Left ventricle myocardium inferior (tissue), 1 donor: ENCODE measurements around the gene PPP2R2B. TPM values are rescaled to one million over a fixed set of nuclear protein-coding genes. Genes with fewer than 3 reads are reported as not detected.

ENCODE experiments used
- DNase-seq: peaks from one replicate; pipeline ENCODE4 v3.0.0-alpha.2; 2020
- H3K27ac ChIP-seq: fragments of 200-600 bp; replicated peaks from 2 replicates; pipeline ENCODE4 v1.8.0; 2021
- H3K27me3 ChIP-seq: fragments of 200-600 bp; 2 replicates; pipeline ENCODE4 v1.8.0; 2021; ENCODE audit warnings: low read depth
- H3K36me3 ChIP-seq: fragments of 200-600 bp; 2 replicates; pipeline ENCODE4 v1.8.0; 2021
- H3K4me1 ChIP-seq: fragments of 200-600 bp; 2 replicates; pipeline ENCODE4 v1.8.0; 2021
- H3K4me3 ChIP-seq: fragments of 200-600 bp; 2 replicates; pipeline ENCODE4 v1.8.0; 2021; ENCODE audit warnings: mild to moderate bottlenecking, moderate library complexity
- H3K9me3 ChIP-seq: fragments of 200-600 bp; replicated peaks from 2 replicates; pipeline ENCODE4 v1.8.0; 2021
- intact Hi-C: fragments of 100-400 bp; cut with micrococcal nuclease; formaldehyde crosslinking; loops from one replicate; pipeline ENCODE4 v1.11.0; 2022
- total RNA-seq: library from RNA; stranded (reverse); fragmentation: NEBNext Ultra II Directional; extraction: Animal tissue kit (Norgen Biotek cat#: 25700); gene quantifications from one replicate; pipeline ENCODE4 v1.2.1, GENCODE V29; 2021
- TF ChIP-seq, protein P1 (sequence below): fragments of 200-600 bp; IDR thresholded peaks from 2 replicates; pipeline ENCODE4 v1.8.0; 2021; ENCODE audit warnings: antibody characterized with exemption, mild to moderate bottlenecking, borderline replicate concordance
- donor health status: DM: no; HTN: yes; CAD: no; lungs with severe emphysema.

PPP2R2B gene
- total RNA-seq, 1 donor from 2014 or later: 0.11 TPM

DNA sequence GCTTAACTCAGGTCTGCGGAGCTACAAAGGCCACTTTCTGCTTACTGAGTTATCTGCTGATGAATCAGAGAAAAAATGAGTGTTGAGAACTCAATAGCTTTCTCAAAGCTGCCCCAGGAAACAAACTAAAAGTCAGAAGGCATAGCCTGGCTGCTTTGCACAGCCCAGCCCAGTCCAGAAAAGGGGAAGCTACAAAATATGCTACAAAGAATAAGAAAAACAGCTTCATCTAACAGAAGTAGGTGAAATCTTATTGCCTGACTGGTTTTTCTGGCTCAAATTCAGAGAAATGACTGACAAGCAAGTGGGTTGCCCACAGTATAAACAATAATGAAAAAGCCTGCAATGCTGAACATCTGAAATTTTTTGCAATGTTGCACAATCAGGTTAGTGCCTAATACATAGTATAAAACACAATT lies 156.2 kb downstream of the PPP2R2B start:
- H3K4me3 ChIP-seq: no peak overlapping the region
- no peaks in the 10 kb centered on the region for H3K4me1 ChIP-seq
- intact Hi-C loops: no loop called here
- H3K9me3 ChIP-seq: no peaks in the 10 kb centered on the region
- no peak overlapping the region for H3K27ac ChIP-seq
- peaks cover 20% of the 10 kb centered on the region for H3K27me3 ChIP-seq
- no peak for DNase-seq
- TF ChIP-seq, protein P1, sequence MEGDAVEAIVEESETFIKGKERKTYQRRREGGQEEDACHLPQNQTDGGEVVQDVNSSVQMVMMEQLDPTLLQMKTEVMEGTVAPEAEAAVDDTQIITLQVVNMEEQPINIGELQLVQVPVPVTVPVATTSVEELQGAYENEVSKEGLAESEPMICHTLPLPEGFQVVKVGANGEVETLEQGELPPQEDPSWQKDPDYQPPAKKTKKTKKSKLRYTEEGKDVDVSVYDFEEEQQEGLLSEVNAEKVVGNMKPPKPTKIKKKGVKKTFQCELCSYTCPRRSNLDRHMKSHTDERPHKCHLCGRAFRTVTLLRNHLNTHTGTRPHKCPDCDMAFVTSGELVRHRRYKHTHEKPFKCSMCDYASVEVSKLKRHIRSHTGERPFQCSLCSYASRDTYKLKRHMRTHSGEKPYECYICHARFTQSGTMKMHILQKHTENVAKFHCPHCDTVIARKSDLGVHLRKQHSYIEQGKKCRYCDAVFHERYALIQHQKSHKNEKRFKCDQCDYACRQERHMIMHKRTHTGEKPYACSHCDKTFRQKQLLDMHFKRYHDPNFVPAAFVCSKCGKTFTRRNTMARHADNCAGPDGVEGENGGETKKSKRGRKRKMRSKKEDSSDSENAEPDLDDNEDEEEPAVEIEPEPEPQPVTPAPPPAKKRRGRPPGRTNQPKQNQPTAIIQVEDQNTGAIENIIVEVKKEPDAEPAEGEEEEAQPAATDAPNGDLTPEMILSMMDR: no peak
- no peaks in the 10 kb centered on the region for H3K36me3 ChIP-seq

DNA sequence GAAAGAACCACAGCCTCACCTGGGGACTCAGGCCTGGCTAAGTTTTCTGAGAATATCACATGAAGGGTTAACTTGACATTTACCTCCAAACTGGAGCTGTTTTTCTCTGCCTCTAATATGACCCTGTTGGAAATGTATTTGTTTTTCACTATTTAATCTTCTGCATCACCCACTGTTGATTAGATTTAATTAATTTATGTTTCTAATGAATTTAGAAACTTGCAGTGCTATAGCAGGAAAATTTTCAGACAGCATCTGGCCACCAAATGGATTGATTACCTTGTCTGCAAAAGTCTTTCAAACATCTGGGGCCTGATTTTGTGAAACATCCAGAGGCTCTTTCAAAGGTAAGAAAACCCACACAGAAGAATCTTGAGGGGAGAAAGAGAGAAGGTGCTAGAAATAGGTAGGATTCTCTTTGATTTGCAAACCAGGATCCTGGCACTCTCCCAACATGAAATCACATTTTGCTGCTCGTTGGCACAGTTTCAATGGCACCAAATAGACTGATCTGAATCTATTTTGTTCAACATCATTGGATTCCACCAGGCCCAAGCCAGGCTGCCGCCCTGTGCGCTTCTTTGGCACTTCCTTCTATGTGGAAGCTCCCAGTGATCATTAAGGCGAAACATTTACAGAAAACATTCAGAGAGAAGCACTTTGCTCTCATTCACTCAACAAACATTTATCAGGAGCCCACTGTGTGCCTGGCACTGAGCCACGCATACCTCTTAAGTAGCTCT lies 157.3 kb downstream of the PPP2R2B start:
- Histone ChIP-seq H3K9me3 (no peaks in the 10 kb centered on the region), H3K27me3 (peaks cover 20% of the 10 kb centered on the region), H3K4me1 (no peaks in the 10 kb centered on the region), H3K36me3 (no peaks in the 10 kb centered on the region), H3K4me3 (no peak overlapping the region), H3K27ac (no peak overlapping the region)
- TF ChIP-seq, protein P1: no peak
- intact Hi-C loops: no loop called here
- DNase-seq: no peak

DNA sequence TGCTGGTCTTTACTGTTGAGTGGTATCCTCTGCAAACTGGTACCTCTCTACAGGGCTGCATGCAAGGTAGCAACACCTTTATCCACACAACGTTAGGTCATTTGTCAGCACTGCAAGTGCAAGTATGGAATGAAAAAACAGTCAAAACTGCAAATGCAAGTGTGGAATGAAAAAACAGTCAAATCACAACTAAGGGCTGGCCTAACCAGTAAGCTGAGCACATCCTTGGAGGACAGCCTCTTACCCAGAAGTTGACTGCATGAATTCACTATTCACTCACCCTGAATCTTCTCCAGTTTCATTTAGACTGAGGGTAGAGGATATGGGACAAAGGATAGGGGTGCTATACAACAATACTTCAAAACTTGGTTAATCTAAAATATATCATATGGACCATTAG lies 158.4 kb downstream of the PPP2R2B start:
- no peak for DNase-seq
- TF ChIP-seq, protein P1: no peak
- Histone ChIP-seq H3K4me1 (no peaks in the 10 kb centered on the region), H3K27me3 (peaks cover 20% of the 10 kb centered on the region), H3K27ac (no peak overlapping the region), H3K9me3 (no peaks in the 10 kb centered on the region), H3K4me3 (no peak overlapping the region), H3K36me3 (no peaks in the 10 kb centered on the region)
- intact Hi-C loops: no loop called here

DNA sequence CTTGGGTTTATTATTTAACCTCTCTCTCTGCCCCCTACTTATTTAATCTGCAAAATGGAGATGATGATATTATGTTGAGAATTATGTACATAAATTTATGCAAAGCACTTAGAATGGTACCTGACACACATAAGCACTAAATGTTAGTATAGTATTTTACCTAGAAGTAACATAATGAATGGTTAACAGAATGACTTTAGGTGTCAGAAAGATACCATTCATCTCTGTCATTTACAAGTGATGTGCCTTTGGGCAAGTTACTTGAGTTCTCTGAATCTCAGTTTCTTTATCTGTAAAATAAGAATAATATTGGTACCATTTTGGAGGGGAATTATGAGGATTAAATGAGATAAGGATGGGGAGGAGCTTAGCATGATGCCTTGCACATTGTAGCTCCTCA lies 159.4 kb downstream of the PPP2R2B start:
- no peaks in the 10 kb centered on the region for H3K4me1 ChIP-seq
- intact Hi-C loops: no loop called here
- no peak for DNase-seq
- H3K36me3 ChIP-seq: no peaks in the 10 kb centered on the region
- TF ChIP-seq, protein P1: no peak
- H3K27ac ChIP-seq: no peak overlapping the region
- no peaks in the 10 kb centered on the region for H3K9me3 ChIP-seq
- peaks cover 20% of the 10 kb centered on the region for H3K27me3 ChIP-seq
- no peak overlapping the region for H3K4me3 ChIP-seq

DNA sequence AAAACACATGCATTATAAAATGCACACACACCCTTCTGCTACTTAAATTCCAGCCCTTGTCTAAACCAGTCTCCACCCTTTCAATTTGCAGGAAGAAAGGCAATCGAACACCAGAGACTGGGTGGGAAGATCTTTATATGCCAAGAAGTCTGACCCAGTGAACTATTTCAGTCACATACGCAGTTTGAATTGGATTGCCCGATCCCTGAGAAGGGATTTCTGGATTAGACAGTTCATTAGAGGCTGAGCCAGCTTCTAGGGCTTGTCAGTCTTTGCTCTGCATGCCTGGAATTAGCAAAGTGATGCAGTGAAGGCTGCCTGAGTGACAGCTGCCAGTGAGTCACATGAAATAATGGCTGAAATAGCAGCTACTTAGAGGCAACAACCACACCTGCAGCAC lies 159.9 kb downstream of the PPP2R2B start:
- no peaks in the 10 kb centered on the region for H3K4me1 ChIP-seq
- no peak overlapping the region for H3K27ac ChIP-seq
- H3K9me3 ChIP-seq: no peaks in the 10 kb centered on the region
- DNase-seq: no peak
- peaks cover 20% of the 10 kb centered on the region for H3K27me3 ChIP-seq
- H3K36me3 ChIP-seq: no peaks in the 10 kb centered on the region
- intact Hi-C loops: no loop called here
- TF ChIP-seq, protein P1: no peak
- H3K4me3 ChIP-seq: no peak overlapping the region
